Loucy (cell line): ENCODE data around the gene ARHGAP27.

ENCODE experiments used
- H2AFZ ChIP-seq: fragments of 200-600 bp; sonication (generic); 2 replicates; pipeline ENCODE4 v1.6.0; 2016; ENCODE audit warnings: antibody characterized with exemption, mild to moderate bottlenecking, low read length, moderate library complexity
- H3F3A ChIP-seq: fragments of 200-600 bp; 2 replicates; pipeline ENCODE4 v1.6.0; 2016; ENCODE audit warnings: antibody characterized with exemption, low read depth, mild to moderate bottlenecking
- H3K27me3 ChIP-seq: fragments of 200-600 bp; sonication (generic); 2 replicates; pipeline ENCODE4 v1.6.1; 2014; ENCODE audit warnings: low read length, mild to moderate bottlenecking; ENCODE audit not compliant: insufficient read depth, poor library complexity, severe bottlenecking
- H3K36me3 ChIP-seq: fragments of 200-600 bp; sonication (generic); 2 replicates; pipeline ENCODE4 v1.6.1; 2016; ENCODE audit warnings: low read length; ENCODE audit not compliant: insufficient read depth
- H3K4me1 ChIP-seq: fragments of 200-600 bp; sonication (generic); 2 replicates; pipeline ENCODE4 v1.5.1; 2014; ENCODE audit warnings: low read length, mild to moderate bottlenecking; ENCODE audit not compliant: insufficient read depth, poor library complexity, severe bottlenecking
- H3K4me2 ChIP-seq: fragments of 200-600 bp; sonication (generic); 2 replicates; pipeline ENCODE4 v1.6.0; 2014; ENCODE audit warnings: antibody characterized with exemption, low read length, low read depth, mild to moderate bottlenecking; ENCODE audit not compliant: poor library complexity, severe bottlenecking
- H3K4me3 ChIP-seq: fragments of 200-600 bp; sonication (generic); 2 replicates; pipeline ENCODE4 v1.5.1; 2014; ENCODE audit warnings: low read length, mild to moderate bottlenecking, mixed read lengths; ENCODE audit not compliant: poor library complexity, severe bottlenecking
- H3K79me2 ChIP-seq: fragments of 200-600 bp; sonication (generic); 2 replicates; pipeline ENCODE4 v1.6.1; 2014; ENCODE audit warnings: low read length; ENCODE audit not compliant: insufficient read depth
- H3K9ac ChIP-seq: fragments of 200-600 bp; sonication (generic); 2 replicates; pipeline ENCODE4 v1.6.0; 2014; ENCODE audit warnings: mild to moderate bottlenecking, low read depth, low read length, moderate library complexity; ENCODE audit not compliant: poor library complexity, severe bottlenecking
- H3K9me2 ChIP-seq: fragments of 200-600 bp; sonication (generic); replicated peaks from 2 replicates; pipeline ENCODE4 v1.6.1; 2016; ENCODE audit warnings: low read depth, low read length, mixed read lengths
- H3K9me3 ChIP-seq: fragments of 200-600 bp; sonication (generic); 2 replicates; pipeline ENCODE4 v1.6.1; 2014; ENCODE audit warnings: mild to moderate bottlenecking, antibody characterized with exemption, low read length, low read depth; ENCODE audit not compliant: insufficient read depth
- H4K20me1 ChIP-seq: fragments of 200-600 bp; sonication (generic); 2 replicates; pipeline ENCODE4 v1.6.0; 2014; ENCODE audit warnings: antibody characterized with exemption, low read length, mild to moderate bottlenecking; ENCODE audit not compliant: insufficient read depth, poor library complexity, severe bottlenecking
- EZH2phosphoT487 ChIP-seq: fragments of 200-600 bp; IDR thresholded peaks from 2 replicates; pipeline ENCODE4 v1.6.1; 2018; ENCODE audit warnings: antibody characterized with exemption, mild to moderate bottlenecking, moderate library complexity, borderline replicate concordance
- TF ChIP-seq, protein P1 (sequence below): fragments of 200-600 bp; sonication (generic); conservative IDR thresholded peaks from 2 replicates; pipeline ENCODE4 v1.5.1; 2014; ENCODE audit warnings: mild to moderate bottlenecking, antibody characterized with exemption, low read length

The ARHGAP27 gene

DNA sequence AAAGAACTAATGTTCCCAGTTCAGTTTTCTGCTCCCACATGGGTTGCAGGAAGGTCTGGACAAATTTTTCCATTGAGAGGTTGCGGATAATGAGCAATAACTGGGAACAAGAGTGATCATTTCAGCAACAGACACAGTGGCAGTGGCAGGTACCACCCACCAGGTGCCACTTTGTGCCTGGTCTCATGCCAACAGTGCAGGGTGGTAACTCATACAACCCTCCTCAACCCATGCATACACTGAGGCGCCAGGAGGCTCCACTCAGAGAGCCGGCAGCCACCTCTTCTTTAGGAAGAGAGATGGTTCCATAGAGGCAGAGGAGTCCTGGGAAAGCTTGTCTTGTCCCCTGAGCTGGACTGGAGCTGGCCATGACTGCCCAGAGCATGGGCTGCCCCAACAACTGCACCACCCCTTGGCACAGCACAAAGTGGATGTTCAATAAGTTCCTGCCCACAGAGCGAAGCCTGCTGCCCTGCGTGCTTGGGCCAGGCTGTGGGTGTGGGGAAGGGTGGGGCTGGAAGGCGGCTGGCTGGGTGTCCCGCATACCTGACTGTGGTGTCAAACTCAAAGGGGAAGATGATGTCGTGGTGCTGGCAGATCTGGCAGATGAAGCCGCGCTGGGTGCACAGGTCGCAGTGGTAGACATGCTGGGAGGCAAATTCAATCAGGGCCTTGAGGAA lies 6.4 kb upstream of the ARHGAP27 start:
- no peaks in the 10 kb centered on the region for H4K20me1 ChIP-seq
- H3K9ac ChIP-seq = no peak overlapping the region
- H3K4me2 ChIP-seq = no peak overlapping the region
- no peaks in the 10 kb centered on the region for H3K9me2 ChIP-seq
- no peaks in the 10 kb centered on the region for H3K79me2 ChIP-seq
- TF ChIP-seq, protein P1, sequence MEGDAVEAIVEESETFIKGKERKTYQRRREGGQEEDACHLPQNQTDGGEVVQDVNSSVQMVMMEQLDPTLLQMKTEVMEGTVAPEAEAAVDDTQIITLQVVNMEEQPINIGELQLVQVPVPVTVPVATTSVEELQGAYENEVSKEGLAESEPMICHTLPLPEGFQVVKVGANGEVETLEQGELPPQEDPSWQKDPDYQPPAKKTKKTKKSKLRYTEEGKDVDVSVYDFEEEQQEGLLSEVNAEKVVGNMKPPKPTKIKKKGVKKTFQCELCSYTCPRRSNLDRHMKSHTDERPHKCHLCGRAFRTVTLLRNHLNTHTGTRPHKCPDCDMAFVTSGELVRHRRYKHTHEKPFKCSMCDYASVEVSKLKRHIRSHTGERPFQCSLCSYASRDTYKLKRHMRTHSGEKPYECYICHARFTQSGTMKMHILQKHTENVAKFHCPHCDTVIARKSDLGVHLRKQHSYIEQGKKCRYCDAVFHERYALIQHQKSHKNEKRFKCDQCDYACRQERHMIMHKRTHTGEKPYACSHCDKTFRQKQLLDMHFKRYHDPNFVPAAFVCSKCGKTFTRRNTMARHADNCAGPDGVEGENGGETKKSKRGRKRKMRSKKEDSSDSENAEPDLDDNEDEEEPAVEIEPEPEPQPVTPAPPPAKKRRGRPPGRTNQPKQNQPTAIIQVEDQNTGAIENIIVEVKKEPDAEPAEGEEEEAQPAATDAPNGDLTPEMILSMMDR = no peak
- TF ChIP-seq EZH2phosphoT487 = no peak
- no peak overlapping the region for H2AFZ ChIP-seq
- H3K9me3 ChIP-seq = no peaks in the 10 kb centered on the region
- no peaks in the 10 kb centered on the region for H3K36me3 ChIP-seq
- H3K27me3 ChIP-seq = no peaks in the 10 kb centered on the region
- H3K4me3 ChIP-seq = no peak overlapping the region
- no peaks in the 10 kb centered on the region for H3F3A ChIP-seq
- peaks cover 24% of the 10 kb centered on the region for H3K4me1 ChIP-seq

- H3F3A ChIP-seq = no peaks in the 10 kb centered on the region
- H3K36me3 ChIP-seq = no peaks in the 10 kb centered on the region
- H3K27me3 ChIP-seq = no peaks in the 10 kb centered on the region
- H3K79me2 ChIP-seq = no peaks in the 10 kb centered on the region
- no peak overlapping the region for H3K4me3 ChIP-seq
- no peak overlapping the region for H2AFZ ChIP-seq
- H3K9ac ChIP-seq = no peak overlapping the region
- no peaks in the 10 kb centered on the region for H3K9me3 ChIP-seq
- H4K20me1 ChIP-seq = no peaks in the 10 kb centered on the region
- H3K4me1 ChIP-seq = peaks cover 24% of the 10 kb centered on the region
- H3K9me2 ChIP-seq = no peaks in the 10 kb centered on the region
- TF ChIP-seq, protein P1 = no peak
- TF ChIP-seq EZH2phosphoT487 = no peak
- no peak overlapping the region for H3K4me2 ChIP-seq
Observed at GRCh38 chr17:45437465-45438283, 5.0 kb upstream of the ARHGAP27 start.

DNA sequence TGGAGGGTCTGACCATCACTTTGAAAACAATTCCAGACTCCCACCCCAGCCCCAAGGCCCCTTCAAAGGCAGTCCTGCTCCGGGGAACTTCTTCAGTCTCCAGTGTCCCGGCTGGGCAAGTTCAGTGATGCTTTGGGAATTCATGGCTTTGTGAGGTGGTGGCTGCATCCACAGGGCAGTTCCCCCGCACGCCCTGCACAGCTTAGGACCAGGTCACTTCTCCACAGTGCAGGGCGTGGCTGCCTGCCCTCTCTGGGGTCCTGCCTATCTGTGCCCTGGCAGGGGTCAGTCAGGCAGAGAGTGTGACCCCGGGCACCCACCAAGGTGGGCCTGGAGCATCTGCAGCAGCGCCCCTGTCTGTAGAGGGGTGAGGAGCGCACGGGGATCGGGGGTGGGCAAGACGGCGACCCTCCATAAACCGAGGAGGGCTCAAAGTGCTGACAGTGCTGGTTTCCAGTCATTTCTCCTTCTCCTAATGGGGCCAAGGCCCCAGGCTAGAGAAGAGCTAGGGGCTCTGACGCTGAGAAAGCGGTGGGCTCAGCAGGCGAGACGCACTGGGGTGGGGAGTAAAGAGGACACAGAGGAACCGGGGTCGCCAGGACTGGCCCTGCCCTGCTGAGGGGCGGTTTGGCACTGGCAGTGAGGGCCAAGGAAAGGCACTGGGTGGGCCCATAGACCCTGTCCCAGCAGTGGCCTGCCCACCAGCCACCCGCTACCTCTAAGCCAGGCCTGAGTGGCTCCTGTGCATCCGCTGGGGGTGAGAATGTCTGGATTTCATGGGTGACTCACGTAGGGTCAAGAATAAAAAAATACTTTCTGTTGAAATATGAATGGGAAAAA lies 4.2 kb upstream of the ARHGAP27 start:
- no peaks in the 10 kb centered on the region for H3K36me3 ChIP-seq
- no peaks in the 10 kb centered on the region for H3F3A ChIP-seq
- no peaks in the 10 kb centered on the region for H4K20me1 ChIP-seq
- H3K9ac ChIP-seq = no peak overlapping the region
- H3K9me2 ChIP-seq = no peaks in the 10 kb centered on the region
- no peak overlapping the region for H3K4me3 ChIP-seq
- H3K4me2 ChIP-seq = no peak overlapping the region
- no peaks in the 10 kb centered on the region for H3K27me3 ChIP-seq
- TF ChIP-seq, protein P1 = no peak
- no peak for TF ChIP-seq EZH2phosphoT487
- no peak overlapping the region for H2AFZ ChIP-seq
- peaks cover 4% of the 10 kb centered on the region; the same call in 1 of the 2 replicates for H3K79me2 ChIP-seq
- peaks cover 24% of the 10 kb centered on the region for H3K4me1 ChIP-seq
- no peaks in the 10 kb centered on the region for H3K9me3 ChIP-seq
